ENCODE results near the gene RAB9A. TPM values are rescaled to one million over a fixed set of nuclear protein-coding genes. Genes with fewer than 3 reads are reported as not detected.

Gene RAB9A
- total and polyA plus RNA-seq, 4 donors: 21.2 to 38.4 (median 22.8) TPM

DNA sequence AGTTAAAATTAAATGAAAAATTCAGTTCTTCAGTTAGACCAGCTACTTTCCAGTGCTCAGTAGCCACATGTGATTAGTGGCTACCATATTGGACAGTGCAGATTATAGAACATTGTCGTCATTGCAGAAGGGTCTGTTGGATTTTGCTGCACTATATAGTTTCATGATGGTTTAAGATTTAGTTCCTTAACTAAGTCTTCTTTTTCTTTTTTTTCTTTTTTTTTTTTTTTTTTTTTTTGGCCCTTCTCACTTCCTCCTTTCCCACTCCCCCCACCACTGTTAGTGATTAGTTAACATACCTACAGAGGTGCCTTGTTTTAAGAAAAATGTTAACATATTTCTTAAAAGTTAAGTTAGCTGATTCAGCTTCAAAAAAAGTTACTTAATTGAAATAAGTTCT lies 9.0 kb downstream of the RAB9A start:
- Histone ChIP-seq H3K9ac (ENCODE audit: insufficient read depth in 1 of 2, low read length in 2 of 2) (no peak overlapping the region), H3K36me3 (ENCODE audit: control insufficient read depth in 4 of 4, insufficient read depth in 4 of 4, low read length in 4 of 4) (no peaks in the 10 kb centered on the region), H3K4me3 (no peak overlapping the region), H3K4me1 (ENCODE audit: control insufficient read depth in 5 of 5, insufficient read depth in 5 of 5, low read length in 5 of 5) (peaks cover 0 to 25% (median 6%) of the 10 kb centered on the region in 5 donors), H3K9me3 (ENCODE audit: control insufficient read depth in 4 of 4, insufficient read depth in 3 of 4, low read length in 3 of 4) (no peaks in the 10 kb centered on the region), H3K27ac (ENCODE audit: low read depth in 1 of 2, low read length in 1 of 2) (no peak overlapping the region), H3K27me3 (ENCODE audit: control insufficient read depth in 3 of 3, insufficient read depth in 3 of 3, low read length in 2 of 3) (peaks cover 0 to 49% (median 30%) of the 10 kb centered on the region in 3 donors)
- ATAC-seq (ENCODE audit: insufficient read depth, low FRiP score) (no peak), DNase-seq (no peak)
- TF ChIP-seq, protein P1, sequence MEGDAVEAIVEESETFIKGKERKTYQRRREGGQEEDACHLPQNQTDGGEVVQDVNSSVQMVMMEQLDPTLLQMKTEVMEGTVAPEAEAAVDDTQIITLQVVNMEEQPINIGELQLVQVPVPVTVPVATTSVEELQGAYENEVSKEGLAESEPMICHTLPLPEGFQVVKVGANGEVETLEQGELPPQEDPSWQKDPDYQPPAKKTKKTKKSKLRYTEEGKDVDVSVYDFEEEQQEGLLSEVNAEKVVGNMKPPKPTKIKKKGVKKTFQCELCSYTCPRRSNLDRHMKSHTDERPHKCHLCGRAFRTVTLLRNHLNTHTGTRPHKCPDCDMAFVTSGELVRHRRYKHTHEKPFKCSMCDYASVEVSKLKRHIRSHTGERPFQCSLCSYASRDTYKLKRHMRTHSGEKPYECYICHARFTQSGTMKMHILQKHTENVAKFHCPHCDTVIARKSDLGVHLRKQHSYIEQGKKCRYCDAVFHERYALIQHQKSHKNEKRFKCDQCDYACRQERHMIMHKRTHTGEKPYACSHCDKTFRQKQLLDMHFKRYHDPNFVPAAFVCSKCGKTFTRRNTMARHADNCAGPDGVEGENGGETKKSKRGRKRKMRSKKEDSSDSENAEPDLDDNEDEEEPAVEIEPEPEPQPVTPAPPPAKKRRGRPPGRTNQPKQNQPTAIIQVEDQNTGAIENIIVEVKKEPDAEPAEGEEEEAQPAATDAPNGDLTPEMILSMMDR (IDR thresholded peaks at IDR 0.05; ENCODE audit: control extremely low read depth, extremely low read depth): no peak
- 68 to 90% methylated on average over 1 of the region's 1 CpG for WGBS, 2 donors

DNA sequence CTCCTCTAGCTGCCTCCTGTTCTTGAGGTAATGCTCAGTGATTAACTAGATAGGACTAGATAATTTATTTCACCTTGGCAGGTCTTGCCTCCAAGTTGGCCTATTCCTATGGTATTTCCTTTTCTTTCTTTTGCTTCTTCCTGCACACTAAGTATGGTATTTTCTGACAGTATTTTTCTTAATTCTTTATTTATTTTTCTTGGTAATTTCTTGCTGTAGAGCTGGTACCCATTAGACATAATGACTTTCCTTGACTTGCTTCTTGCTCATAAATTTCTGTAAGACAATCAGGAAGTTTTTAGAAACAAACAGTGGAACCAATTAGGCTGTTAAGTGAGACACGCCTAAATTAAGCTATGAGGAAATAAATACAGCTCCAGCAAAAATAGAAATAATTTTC lies 9.5 kb downstream of the RAB9A start:
- H3K9ac ChIP-seq (ENCODE audit: insufficient read depth in 1 of 2, low read length in 2 of 2): no peak overlapping the region
- TF ChIP-seq, protein P1 (IDR thresholded peaks at IDR 0.05; ENCODE audit: control extremely low read depth, extremely low read depth): no peak
- peaks cover 0 to 25% (median 6%) of the 10 kb centered on the region in 5 donors for H3K4me1 ChIP-seq (ENCODE audit: control insufficient read depth in 5 of 5, insufficient read depth in 5 of 5, low read length in 5 of 5)
- WGBS, 2 donors: 48 to 69% methylated on average over 1 of the region's 1 CpG
- H3K27me3 ChIP-seq (ENCODE audit: control insufficient read depth in 3 of 3, insufficient read depth in 3 of 3, low read length in 2 of 3): peaks cover 0 to 53% (median 28%) of the 10 kb centered on the region in 3 donors
- no peak overlapping the region for H3K4me3 ChIP-seq
- ATAC-seq (ENCODE audit: insufficient read depth, low FRiP score): no peak
- no peaks in the 10 kb centered on the region for H3K9me3 ChIP-seq (ENCODE audit: control insufficient read depth in 4 of 4, insufficient read depth in 3 of 4, low read length in 3 of 4)
- no peaks in the 10 kb centered on the region for H3K36me3 ChIP-seq (ENCODE audit: control insufficient read depth in 4 of 4, insufficient read depth in 4 of 4, low read length in 4 of 4)
- no peak for DNase-seq
- H3K27ac ChIP-seq (ENCODE audit: low read depth in 1 of 2, low read length in 1 of 2): no peak overlapping the region

DNA sequence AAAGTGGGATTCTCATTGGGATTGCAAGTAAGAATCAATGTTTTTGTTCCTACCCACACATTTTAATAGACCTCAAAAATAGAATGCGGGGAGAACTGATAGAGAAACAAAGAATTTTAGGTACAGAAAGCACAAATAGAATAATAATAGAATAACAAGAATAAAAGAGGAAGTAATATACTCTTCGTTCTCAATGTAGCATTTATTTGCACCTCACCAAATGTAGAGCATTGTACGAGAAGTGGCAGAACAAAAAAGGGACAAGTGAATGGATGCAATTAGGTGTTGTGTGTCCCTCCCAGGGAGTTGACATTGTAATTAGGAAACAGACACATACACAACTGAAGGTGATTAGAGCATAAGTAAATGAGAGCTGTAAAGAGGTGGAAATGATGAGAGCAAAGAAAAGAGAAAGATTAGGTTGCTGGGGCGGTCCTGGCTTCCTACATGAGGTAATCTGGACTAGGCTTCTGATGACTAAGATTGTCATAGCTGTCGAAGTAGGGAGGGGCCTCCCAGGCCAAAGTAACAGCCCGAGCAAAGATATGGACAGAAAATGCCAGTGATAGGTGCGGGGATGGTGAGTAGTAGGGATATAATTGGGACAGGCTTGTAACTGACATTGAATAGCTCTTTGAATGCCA lies 10.4 kb downstream of the RAB9A start:
- no peak overlapping the region for H3K27ac ChIP-seq (ENCODE audit: low read depth in 1 of 2, low read length in 1 of 2)
- DNase-seq: no peak
- no peak for ATAC-seq (ENCODE audit: insufficient read depth, low FRiP score)

More for the DNA sequence above, 10.4 kb downstream of the RAB9A start:
- 65 to 72% methylated on average over 7 of the region's 7 CpGs for WGBS, 2 donors
- Histone ChIP-seq H3K36me3 (ENCODE audit: control insufficient read depth in 4 of 4, insufficient read depth in 4 of 4, low read length in 4 of 4) (no peaks in the 10 kb centered on the region), H3K27me3 (ENCODE audit: control insufficient read depth in 3 of 3, insufficient read depth in 3 of 3, low read length in 2 of 3) (peaks cover 0 to 55% (median 28%) of the 10 kb centered on the region in 3 donors), H3K4me1 (ENCODE audit: control insufficient read depth in 5 of 5, insufficient read depth in 5 of 5, low read length in 5 of 5) (peaks cover 0 to 24% (median 0%) of the 10 kb centered on the region in 5 donors), H3K4me3 (no peak overlapping the region), H3K9me3 (ENCODE audit: control insufficient read depth in 4 of 4, insufficient read depth in 3 of 4, low read length in 3 of 4) (no peaks in the 10 kb centered on the region), H3K9ac (ENCODE audit: insufficient read depth in 1 of 2, low read length in 2 of 2) (no peak overlapping the region)
- TF ChIP-seq, protein P1 (IDR thresholded peaks at IDR 0.05; ENCODE audit: control extremely low read depth, extremely low read depth): no peak
